ENCODE measurements around the gene GATAD2A. TPM values are rescaled to one million over a fixed set of nuclear protein-coding genes. Genes with fewer than 3 reads are reported as not detected.

GATAD2A gene
- total and polyA plus RNA-seq, 2 of the 8 experiments (the other 6 are each of a cell fraction or from before 2014, with no cell fraction given) = 38.4 to 205 TPM

DNA sequence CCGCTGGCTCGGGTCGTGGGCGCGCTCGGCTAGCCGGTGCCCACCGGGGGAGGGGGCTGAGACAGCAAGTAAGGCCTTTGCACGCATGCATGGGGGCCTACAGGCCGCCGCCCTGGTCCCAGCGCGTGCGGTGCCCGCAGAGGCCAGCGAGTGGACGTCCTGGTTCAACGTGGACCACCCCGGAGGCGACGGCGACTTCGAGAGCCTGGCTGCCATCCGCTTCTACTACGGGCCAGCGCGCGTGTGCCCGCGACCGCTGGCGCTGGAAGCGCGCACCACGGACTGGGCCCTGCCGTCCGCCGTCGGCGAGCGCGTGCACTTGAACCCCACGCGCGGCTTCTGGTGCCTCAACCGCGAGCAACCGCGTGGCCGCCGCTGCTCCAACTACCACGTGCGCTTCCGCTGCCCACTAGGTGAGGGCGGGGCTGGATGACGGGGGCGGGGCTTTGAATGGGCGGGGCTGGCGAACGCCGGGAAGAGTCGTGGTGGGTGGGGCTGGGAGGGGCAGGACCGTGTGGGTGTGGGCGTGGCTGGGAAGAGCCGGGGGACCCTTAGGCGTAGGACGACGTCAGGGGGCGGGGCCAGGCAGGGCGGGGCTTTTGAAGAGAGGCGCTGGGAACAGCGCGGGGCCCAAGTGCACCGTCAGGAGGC, 134.7 kb downstream of the GATAD2A start:
- no peak overlapping the region for H3K9ac ChIP-seq (replicated peaks in 1 of 4; ENCODE audit: extremely low read depth in 1 of 4, low read depth in 3 of 4, low read length in 3 of 4)
- H2BK12ac ChIP-seq (ENCODE audit: low read depth, low read length) = 0 out of 2 replicates have a peak overlapping the region, but pooled peaks have one; percentile 27

More for the DNA sequence above, 134.7 kb downstream of the GATAD2A start:
- H3K27me3 ChIP-seq (replicated peaks in 1 of 4; ENCODE audit: control insufficient read depth in 3 of 4, extremely low read depth in 1 of 4, insufficient read depth in 3 of 4, low read length in 3 of 4) = peaks cover 6 to 26% (median 20%) of the 10 kb centered on the region in 4 experiments
- peak; percentile 81 to 94 for DNase-seq (ENCODE audit: low read depth in 1 of 2, low spot score in 2 of 2)
- no peak overlapping the region for H3K4ac ChIP-seq (replicated peaks; ENCODE audit: insufficient read length, low read depth, low read length)
- no peaks in the 10 kb centered on the region for H3K36me3 ChIP-seq (ENCODE audit: control insufficient read depth in 2 of 4, insufficient read depth in 4 of 4, low read length in 3 of 4)
- no peak overlapping the region for H3K14ac ChIP-seq (ENCODE audit: insufficient read length)
- POLR2A ChIA-PET (ENCODE audit: partially characterized antibody) = interaction anchor here (0.7 to 1.6 kb wide), 4 partner anchors 8 to 110 kb away, joined by 4 to 6 read pairs (median 5); no protein-coding TSS in a partner anchor
- H3K4me3 ChIP-seq (ENCODE audit: extremely low read depth in 1 of 4, insufficient read depth in 2 of 4, low read depth in 3 of 4, low read length in 4 of 4) = peak overlapping the region; percentile 3 to 55 (median 46); a peak in 5 of 8 replicates
- no peak overlapping the region; the same call in 1 of the 2 replicates for H4K8ac ChIP-seq (ENCODE audit: extremely low read depth, insufficient read depth, low read length)
- CTCF ChIA-PET (ENCODE audit: partially characterized antibody) = interaction anchor here (0.7 to 8.2 kb wide), 7 partner anchors 10 to 178 kb away, joined by 3 to 104 read pairs (median 4); partner anchors contain the start of gene NDUFA13
- H3K9me3 ChIP-seq (ENCODE audit: insufficient read depth in 2 of 2, low read depth in 1 of 2, low read length in 1 of 2) = peaks cover 0 to 4% of the 10 kb centered on the region in 2 experiments; a peak in 1 of 4 replicates
- H2BK20ac ChIP-seq (ENCODE audit: low read length) = no peak overlapping the region
- H2BK5ac ChIP-seq (ENCODE audit: low read depth, low read length) = no peak overlapping the region
- TF ChIP-seq CREB1 (IDR thresholded peaks at IDR 0.05) = peak; percentile 67; the same call in 1 of the 2 replicates
- TF ChIP-seq BRCA1 (IDR thresholded peaks at IDR 0.05; ENCODE audit: low read depth, low read length) = no peak
- TF ChIP-seq, protein P1, sequence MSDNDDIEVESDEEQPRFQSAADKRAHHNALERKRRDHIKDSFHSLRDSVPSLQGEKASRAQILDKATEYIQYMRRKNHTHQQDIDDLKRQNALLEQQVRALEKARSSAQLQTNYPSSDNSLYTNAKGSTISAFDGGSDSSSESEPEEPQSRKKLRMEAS (IDR thresholded peaks at IDR 0.05) = peak; percentile 99
- TF ChIP-seq JUN (IDR thresholded peaks at IDR 0.05; ENCODE audit: low read depth, low read length) = no peak
- 0 out of 2 replicates have a peak, but pooled peaks have one; percentile 20 for TF ChIP-seq GABPA (IDR thresholded peaks at IDR 0.05; ENCODE audit: borderline replicate concordance, insufficient read depth, low read length)
- TF ChIP-seq, protein P2, sequence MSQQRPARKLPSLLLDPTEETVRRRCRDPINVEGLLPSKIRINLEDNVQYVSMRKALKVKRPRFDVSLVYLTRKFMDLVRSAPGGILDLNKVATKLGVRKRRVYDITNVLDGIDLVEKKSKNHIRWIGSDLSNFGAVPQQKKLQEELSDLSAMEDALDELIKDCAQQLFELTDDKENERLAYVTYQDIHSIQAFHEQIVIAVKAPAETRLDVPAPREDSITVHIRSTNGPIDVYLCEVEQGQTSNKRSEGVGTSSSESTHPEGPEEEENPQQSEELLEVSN (IDR thresholded peaks at IDR 0.05) = peak; percentile 95
- TF ChIP-seq CEBPB (IDR thresholded peaks at IDR 0.05; ENCODE audit: low read depth, low read length) = no peak
- H3K79me1 ChIP-seq (ENCODE audit: low read depth, low read length) = no peaks in the 10 kb centered on the region
- peaks cover 3% of the 10 kb centered on the region in 2 experiments for H4K20me1 ChIP-seq (replicated peaks in 1 of 2; ENCODE audit: control insufficient read depth in 1 of 2, insufficient read depth in 2 of 2, low read length in 2 of 2)
- H4K5ac ChIP-seq (ENCODE audit: insufficient read length, low read depth, low read length) = no peak overlapping the region
- peaks cover 0 to 8% (median 3%) of the 10 kb centered on the region in 4 experiments; a peak in 3 of 7 replicates for H3K4me1 ChIP-seq (replicated peaks in 1 of 4; ENCODE audit: control insufficient read depth in 3 of 4, insufficient read depth in 4 of 4, low read length in 3 of 4)
- no peak overlapping the region for H2BK15ac ChIP-seq (ENCODE audit: low read length)
- no peak overlapping the region for H3K23ac ChIP-seq (ENCODE audit: insufficient read length)
- peak overlapping the region; percentile 52 to 66 for H3K4me2 ChIP-seq (ENCODE audit: insufficient read depth in 1 of 2, low read depth in 2 of 2, low read length in 2 of 2)
- no peak overlapping the region for H3K27ac ChIP-seq (ENCODE audit: low read depth, low read length)
- H2BK120ac ChIP-seq (replicated peaks; ENCODE audit: low read depth, low read length) = no peak overlapping the region
- no peak for FAIRE-seq
- 0 out of 2 replicates have a peak overlapping the region, but pooled peaks have one; percentile 39 for H2AK5ac ChIP-seq (ENCODE audit: low read depth, low read length)
- H2AFZ ChIP-seq (ENCODE audit: low read length) = no peak overlapping the region
- WGBS, 2 experiments (ENCODE audit: extremely low coverage in 1 of 2, insufficient coverage in 1 of 2, insufficient read length in 1 of 2, insufficient replicate concordance in 2 of 2, low coverage in 1 of 2, low lambda C conversion rate in 2 of 2, missing lambda C conversion rate in 1 of 2) = 81% methylated on average over 38 of the region's 74 CpGs; no CpG with 5 or more reads in 1 of the 2 experiments
- no peak overlapping the region for H4K91ac ChIP-seq (replicated peaks; ENCODE audit: insufficient read length, low read length)
- H3K18ac ChIP-seq (ENCODE audit: extremely low read depth, low read length) = no peak overlapping the region
- H3K56ac ChIP-seq (replicated peaks; ENCODE audit: insufficient read length, low read depth, low read length) = no peak overlapping the region
- peaks cover 9% of the 10 kb centered on the region; the same call in 1 of the 2 replicates for H3K23me2 ChIP-seq (ENCODE audit: low read depth, low read length)
- H3K79me2 ChIP-seq (ENCODE audit: control insufficient read depth in 1 of 2, insufficient read depth in 2 of 2, low read length in 2 of 2) = no peaks in the 10 kb centered on the region

Data from H1 (cell line).